ENCODE data around the gene CYP17A1. TPM values are rescaled to one million over a fixed set of nuclear protein-coding genes. Genes with fewer than 3 reads are reported as not detected.
"Not testable (repeated sequence)": the region's sequence is repeated elsewhere in the genome, so short reads cannot be mapped to it uniquely, and the experiment has no call there.

The CYP17A1 gene
- total RNA-seq, 1 experiment from 2014 or later, result 2.1 TPM

DNA sequence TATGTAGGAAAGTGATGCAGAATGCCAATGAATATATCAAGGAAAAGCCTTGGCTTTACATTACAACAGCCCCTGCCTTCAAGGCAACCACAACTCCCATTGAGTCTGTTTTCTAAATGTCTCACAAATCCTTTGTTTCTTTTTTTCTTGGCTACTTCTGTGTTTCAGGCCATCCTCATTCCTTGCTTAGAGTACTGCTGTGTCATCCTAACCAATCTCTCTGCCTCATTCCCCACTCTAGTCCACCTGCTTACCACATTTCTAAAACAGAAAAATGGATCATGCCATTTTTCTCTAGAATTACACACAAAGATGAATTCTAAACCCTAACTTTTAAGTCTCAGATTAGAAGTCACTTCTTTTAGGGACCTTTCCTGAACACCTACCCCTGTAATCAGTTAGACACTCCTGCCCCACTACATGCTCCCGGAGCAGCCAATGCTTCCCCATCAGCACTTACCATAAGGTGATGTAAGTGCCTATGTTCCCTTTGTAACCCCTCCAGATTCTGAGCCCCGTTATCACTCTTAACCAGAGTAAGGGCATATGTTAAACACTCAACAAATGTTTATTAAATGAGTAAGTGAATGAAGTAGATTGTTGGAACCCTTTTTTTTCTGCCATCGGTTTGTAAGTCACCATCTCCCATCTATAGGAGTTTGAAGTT lies 19.7 kb upstream of the CYP17A1 start:
- H3K4me3 ChIP-seq (ENCODE audit: low read depth in 2 of 2, low read length in 2 of 2), result no peak overlapping the region
- no peak for DNase-seq (ENCODE audit: low read depth, low spot score)
- H3K4me1 ChIP-seq (ENCODE audit: control insufficient read depth, insufficient read depth, low read length), result peaks cover 13% of the 10 kb centered on the region; the same call in 1 of the 2 replicates
- CTCF ChIA-PET, result no interaction called here
- TF ChIP-seq POLR2AphosphoS5 (IDR thresholded peaks at IDR 0.05; ENCODE audit: low read depth, low read length) (no peak), REST (IDR thresholded peaks at IDR 0.05; ENCODE audit: insufficient read depth in 1 of 2, low read depth in 2 of 2, low read length in 1 of 2) (no peak)
- H3K36me3 ChIP-seq (ENCODE audit: control insufficient read depth, insufficient read depth, low read length), result no peaks in the 10 kb centered on the region
- intact Hi-C loops (cut with micrococcal nuclease; ENCODE audit: unreplicated experiment), result no loop called here
- in situ Hi-C loops (cut with HindIII; ENCODE audit: low pct_unique_long_range_greater_than_20kb, low sequenced_read_pairs), result no loop called here
- H3K27ac ChIP-seq (ENCODE audit: low read length), result no peak overlapping the region
- POLR2A ChIA-PET, result interaction anchor here (0.7 kb wide), 1 partner anchor 62 kb away, joined by 4 read pairs; no protein-coding TSS in a partner anchor
- no peaks in the 10 kb centered on the region for H3K9me3 ChIP-seq (ENCODE audit: control insufficient read depth, insufficient read depth, low read depth, low read length)
- no peaks in the 10 kb centered on the region for H3K27me3 ChIP-seq (ENCODE audit: control insufficient read depth, insufficient read depth, low read length)
- no peak for ATAC-seq
- BruUV-seq (replicated peaks), result no TSS peak

DNA sequence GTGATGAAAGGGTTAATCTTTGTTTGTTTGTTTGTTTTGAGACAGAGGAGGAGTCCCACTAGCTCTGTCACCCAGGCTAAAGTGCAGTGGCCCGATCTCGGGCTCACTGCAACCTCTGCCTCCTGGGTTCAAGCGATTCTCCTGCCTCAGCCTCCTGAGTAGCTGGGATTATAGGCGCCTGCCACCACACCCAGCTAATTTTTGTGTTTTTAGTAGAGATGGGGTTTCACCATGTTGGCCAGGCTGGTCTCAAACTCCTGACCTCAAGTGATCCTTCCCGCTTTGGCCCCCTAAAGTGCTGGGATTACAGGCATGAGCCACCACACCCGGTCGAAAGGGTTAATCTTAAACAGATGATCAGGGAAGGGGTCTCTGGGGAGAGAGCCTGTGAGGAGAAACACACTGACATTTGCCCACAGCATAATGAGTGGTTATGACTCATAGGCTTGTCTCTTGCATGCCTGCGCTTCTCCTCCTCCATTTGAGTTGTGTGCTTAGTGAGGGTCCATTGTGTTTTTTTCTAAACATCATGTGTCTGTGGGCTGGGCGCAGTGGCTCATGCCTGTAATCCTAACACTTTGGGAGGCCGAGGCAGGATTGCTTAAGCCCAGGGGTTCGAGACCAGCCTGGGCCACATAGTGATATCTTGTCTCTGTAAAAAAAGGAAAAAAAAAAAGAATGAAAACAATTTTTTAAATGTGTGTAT lies 18.7 kb upstream of the CYP17A1 start:
- H3K27me3 ChIP-seq (ENCODE audit: control insufficient read depth, insufficient read depth, low read length); H3K27ac ChIP-seq (ENCODE audit: low read length); H3K4me3 ChIP-seq (ENCODE audit: low read depth in 2 of 2, low read length in 2 of 2); DNase-seq (ENCODE audit: low read depth, low spot score); BruUV-seq (replicated peaks); intact Hi-C loops (cut with micrococcal nuclease; ENCODE audit: unreplicated experiment); H3K9me3 ChIP-seq (ENCODE audit: control insufficient read depth, insufficient read depth, low read depth, low read length); ATAC-seq; CTCF ChIA-PET; H3K36me3 ChIP-seq (ENCODE audit: control insufficient read depth, insufficient read depth, low read length); in situ Hi-C loops (cut with HindIII; ENCODE audit: low pct_unique_long_range_greater_than_20kb, low sequenced_read_pairs): not testable (repeated sequence)
- POLR2A ChIA-PET, result interaction anchor here (0.6 to 0.7 kb wide), 2 partner anchors 63 to 91 kb away, joined by 3 to 4 read pairs; no protein-coding TSS in a partner anchor
- H3K4me1 ChIP-seq (ENCODE audit: control insufficient read depth, insufficient read depth, low read length), result peaks cover 13% of the 10 kb centered on the region; the same call in 1 of the 2 replicates

GRCh38 chr10:102853237-102853636 lies 16.0 kb upstream of the CYP17A1 start:
- H3K27me3 ChIP-seq (ENCODE audit: control insufficient read depth, insufficient read depth, low read length); intact Hi-C loops (cut with micrococcal nuclease; ENCODE audit: unreplicated experiment); CTCF ChIA-PET; ATAC-seq; H3K27ac ChIP-seq (ENCODE audit: low read length); DNase-seq (ENCODE audit: low read depth, low spot score); H3K4me3 ChIP-seq (ENCODE audit: low read depth in 2 of 2, low read length in 2 of 2); in situ Hi-C loops (cut with HindIII; ENCODE audit: low pct_unique_long_range_greater_than_20kb, low sequenced_read_pairs); POLR2A ChIA-PET; BruUV-seq (replicated peaks); H3K36me3 ChIP-seq (ENCODE audit: control insufficient read depth, insufficient read depth, low read length); H3K9me3 ChIP-seq (ENCODE audit: control insufficient read depth, insufficient read depth, low read depth, low read length): not testable (repeated sequence)
- peaks cover 13% of the 10 kb centered on the region; the same call in 1 of the 2 replicates for H3K4me1 ChIP-seq (ENCODE audit: control insufficient read depth, insufficient read depth, low read length)
